LNCAP (cell line): ENCODE data around the gene FASTKD3.

ENCODE experiments used
- CTCF ChIP-seq: fragments of 450-650 bp; IDR thresholded peaks from 2 replicates; pipeline ENCODE4 v1.5.1; 2017; ENCODE audit warnings: mild to moderate bottlenecking

Gene FASTKD3

GRCh38 chr5:7844901-7845300 is 23.9 kb downstream of the FASTKD3 start:
- TF ChIP-seq CTCF = no peak

GRCh38 chr5:7842531-7842930 is 26.3 kb downstream of the FASTKD3 start:
- no peak for TF ChIP-seq CTCF

GRCh38 chr5:7837403-7837802 is 31.4 kb downstream of the FASTKD3 start:
- no peak for TF ChIP-seq CTCF

GRCh38 chr5:7834982-7835381 is 33.8 kb downstream of the FASTKD3 start:
- TF ChIP-seq CTCF = no peak

- TF ChIP-seq CTCF = no peak
These were observed 40.6 kb downstream of the FASTKD3 start for GRCh38 chr5:7828269-7828668.

GRCh38 chr5:7827610-7828009 is 41.2 kb downstream of the FASTKD3 start:
- no peak for TF ChIP-seq CTCF

GRCh38 chr5:7825630-7826029 is 43.2 kb downstream of the FASTKD3 start:
- no peak for TF ChIP-seq CTCF

- TF ChIP-seq CTCF = no peak
These were observed 43.8 kb downstream of the FASTKD3 start for GRCh38 chr5:7824995-7825394.
